Stimulated activated CD8-positive, alpha-beta memory T cell treated with anti-CD3 and anti-CD28 coated beads, Interleukin-12 subunit alpha, Interleukin-12 subunit beta, amount 100 ng/mL, for 24 hours (primary cell): ENCODE measurements around the gene BASP1.
"Not testable (repeated sequence)": the region's sequence is repeated elsewhere in the genome, so short reads cannot be mapped to it uniquely, and the experiment has no call there.

Source experiments
- DNase-seq: peaks from one replicate; pipeline ENCODE4 v3.0.0-alpha.2; 2020; ENCODE audit errors: extremely low read depth

Gene BASP1

DNA sequence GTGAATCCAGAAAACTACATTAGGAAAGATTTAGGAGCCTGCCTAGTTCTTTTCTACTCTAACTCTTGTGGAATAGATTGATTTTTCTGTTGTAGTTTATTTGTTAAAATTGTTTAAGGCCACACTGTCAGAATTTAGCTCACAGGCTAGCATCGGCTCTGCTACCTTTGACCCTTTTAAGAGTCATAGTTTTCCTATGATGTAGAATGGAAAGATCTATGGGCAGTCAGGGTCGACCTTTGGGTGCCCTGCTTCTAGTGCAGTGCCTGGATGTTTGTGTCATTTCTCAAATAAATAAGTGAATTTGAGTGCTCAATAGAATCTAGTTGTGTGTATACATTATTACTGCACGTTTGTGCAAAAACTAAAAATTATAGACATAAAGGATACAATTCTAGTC, 38.7 kb downstream of the BASP1 start:
- no peak for DNase-seq

- no peak for DNase-seq
Observed at GRCh38 chr5:17256839-17257238, 39.4 kb downstream of the BASP1 start.

GRCh38 chr5:17257705-17258273, 40.4 kb downstream of the BASP1 start:
- DNase-seq: no peak

DNA sequence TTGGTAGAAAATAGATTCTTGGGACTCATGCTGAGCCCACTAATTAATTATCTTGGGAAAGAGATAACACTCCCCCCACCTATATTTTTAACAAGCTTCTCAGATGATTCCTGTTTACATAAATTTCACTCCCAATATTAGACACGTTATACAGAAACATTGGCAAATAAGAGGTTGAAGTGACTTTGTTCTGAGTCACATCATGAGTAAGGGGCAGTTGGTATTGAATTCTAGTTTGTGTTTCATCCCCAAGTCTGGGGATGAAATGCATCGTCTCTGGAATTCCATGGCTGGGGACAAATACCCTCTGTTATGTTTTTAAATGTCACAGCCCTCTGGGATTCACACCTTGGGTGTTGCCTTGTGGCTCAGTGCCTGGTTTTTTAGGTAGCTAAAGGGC, 41.0 kb downstream of the BASP1 start:
- DNase-seq: no peak

DNA sequence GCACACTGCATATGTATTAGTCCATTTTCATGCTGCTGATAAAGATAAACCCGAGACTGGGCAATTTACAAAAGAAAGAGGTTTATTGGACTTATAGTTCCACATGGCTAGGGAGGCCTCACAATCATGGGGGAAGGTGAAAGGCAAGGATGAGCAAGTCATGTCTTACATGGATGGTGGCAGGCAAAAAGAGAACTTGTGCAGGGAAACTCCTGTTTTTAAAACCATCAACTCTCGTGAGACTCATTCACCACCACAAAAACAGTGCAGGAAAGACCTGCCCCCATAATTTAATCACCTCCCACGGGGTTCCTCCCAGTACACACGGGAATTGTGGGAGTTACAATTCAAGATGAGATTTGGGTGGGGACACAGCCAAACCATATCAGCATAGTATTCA, 41.6 kb downstream of the BASP1 start:
- DNase-seq: not testable (repeated sequence)

DNA sequence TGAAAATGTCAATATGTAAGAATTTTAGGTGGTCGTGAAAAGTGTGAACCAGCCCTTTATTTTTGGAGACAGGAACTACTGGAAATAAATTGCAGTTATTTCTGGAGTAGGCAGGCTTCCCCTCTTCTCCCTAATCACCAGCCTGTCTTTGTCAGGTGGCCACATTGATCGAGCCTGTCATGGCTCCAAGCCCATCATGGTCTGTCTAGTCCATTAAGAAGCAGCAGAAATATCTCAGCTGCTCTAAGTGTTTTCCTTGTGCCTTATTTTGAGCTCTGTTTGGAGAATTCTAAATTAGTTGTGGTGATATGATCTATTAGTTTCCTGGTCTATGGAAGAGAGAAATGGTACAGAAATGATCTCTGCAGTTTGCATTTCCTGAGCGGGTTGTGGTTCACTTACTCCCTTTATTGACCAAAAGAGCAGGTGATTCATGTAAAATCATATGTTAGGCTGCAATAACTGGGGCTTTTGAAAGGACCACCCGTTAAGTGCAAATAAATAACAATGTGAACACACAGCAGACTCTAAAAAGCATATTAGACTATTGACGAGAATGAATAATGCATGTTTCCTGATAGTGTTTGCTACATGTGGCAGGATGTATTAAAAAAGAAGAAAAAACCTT, 42.3 kb downstream of the BASP1 start:
- DNase-seq: no peak

GRCh38 chr5:17260549-17260948, 43.1 kb downstream of the BASP1 start:
- no peak for DNase-seq

DNA sequence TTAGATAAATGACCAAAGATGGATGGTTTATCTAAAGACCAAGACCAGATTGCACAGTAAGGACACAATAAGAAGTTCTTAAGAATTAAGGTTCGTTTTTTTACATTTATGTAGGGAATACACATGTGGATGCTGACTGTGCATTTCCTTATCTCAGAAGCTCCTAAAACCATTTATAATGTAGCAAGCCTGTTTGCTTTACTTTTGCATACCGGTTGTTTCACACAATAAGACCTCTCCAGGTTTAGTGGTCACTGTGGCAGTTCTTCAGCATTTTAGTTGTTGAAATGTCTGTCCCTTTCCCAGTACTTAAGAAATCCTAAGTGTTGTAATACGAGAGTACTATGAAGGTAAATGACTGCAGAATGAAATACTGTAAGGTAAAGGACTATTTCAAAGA, 43.6 kb downstream of the BASP1 start:
- no peak for DNase-seq

- DNase-seq: no peak
Observed at GRCh38 chr5:17265041-17265440, 47.6 kb downstream of the BASP1 start.

GRCh38 chr5:17267106-17267505, 49.7 kb downstream of the BASP1 start:
- DNase-seq: no peak

DNA sequence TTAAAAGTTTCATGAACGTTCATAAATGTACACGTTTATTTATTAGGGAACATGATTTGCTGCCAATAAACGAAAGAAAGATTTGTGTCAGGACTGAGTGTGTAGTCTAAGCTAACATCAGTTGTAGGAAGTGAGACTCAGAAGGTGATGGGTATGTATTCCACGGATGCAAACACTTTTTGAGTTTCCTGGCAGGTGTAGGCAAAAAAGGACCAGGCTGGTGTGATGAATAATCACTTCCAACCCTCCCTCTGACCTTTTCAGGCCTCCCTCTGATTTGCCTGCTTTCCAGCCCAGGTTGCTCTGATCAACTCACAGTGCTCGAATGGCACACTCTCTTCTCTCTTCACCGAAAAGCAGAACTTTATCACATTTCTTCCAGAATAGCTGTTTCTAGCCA, 51.8 kb downstream of the BASP1 start:
- DNase-seq: no peak

- no peak for DNase-seq
Observed at GRCh38 chr5:17272111-17272510, 54.7 kb downstream of the BASP1 start.

GRCh38 chr5:17275289-17276158, 58.1 kb downstream of the BASP1 start:
- DNase-seq: no peak

- no peak for DNase-seq
Observed at GRCh38 chr5:17276445-17276844, 59.0 kb downstream of the BASP1 start.

DNA sequence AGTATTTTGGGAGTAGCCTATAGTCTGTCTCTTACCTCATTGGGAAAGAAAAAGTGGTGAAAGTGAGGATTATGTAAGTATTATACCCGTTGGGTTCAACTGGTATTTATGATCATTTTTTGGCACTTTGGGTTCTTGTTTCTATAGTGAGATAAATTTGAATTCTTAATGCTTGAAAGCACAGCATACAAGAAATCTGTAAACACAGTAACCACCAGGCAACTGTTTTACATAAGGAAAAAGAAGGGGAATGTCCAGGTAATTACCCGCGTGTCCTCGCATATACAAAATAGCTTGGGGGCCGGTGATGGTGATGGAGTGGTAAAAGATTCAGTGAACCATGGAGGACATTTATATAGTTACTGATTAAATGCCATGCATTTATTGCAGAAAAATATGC, 60.5 kb downstream of the BASP1 start:
- no peak for DNase-seq

DNA sequence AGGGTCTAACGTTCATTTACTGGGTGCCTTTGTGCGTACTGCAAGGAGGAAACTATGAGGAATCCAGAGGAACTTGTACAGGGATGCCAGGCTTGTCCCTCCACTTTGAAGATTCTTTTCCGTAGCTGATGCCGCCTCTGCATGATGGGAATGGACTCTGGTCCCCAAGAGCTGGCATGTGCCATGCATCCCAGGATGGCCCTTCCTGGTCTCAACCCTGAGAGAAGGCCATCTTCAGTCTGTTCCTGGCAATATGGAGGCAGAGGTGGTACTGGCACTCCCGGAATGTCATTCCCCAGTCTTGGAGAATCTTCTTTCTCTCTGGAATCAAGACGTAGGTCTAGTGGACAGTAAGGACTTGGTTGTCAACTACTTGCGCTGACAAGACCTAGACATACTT, 61.5 kb downstream of the BASP1 start:
- no peak for DNase-seq

GRCh38 chr5:17279487-17279886, 62.1 kb downstream of the BASP1 start:
- DNase-seq: no peak

DNA sequence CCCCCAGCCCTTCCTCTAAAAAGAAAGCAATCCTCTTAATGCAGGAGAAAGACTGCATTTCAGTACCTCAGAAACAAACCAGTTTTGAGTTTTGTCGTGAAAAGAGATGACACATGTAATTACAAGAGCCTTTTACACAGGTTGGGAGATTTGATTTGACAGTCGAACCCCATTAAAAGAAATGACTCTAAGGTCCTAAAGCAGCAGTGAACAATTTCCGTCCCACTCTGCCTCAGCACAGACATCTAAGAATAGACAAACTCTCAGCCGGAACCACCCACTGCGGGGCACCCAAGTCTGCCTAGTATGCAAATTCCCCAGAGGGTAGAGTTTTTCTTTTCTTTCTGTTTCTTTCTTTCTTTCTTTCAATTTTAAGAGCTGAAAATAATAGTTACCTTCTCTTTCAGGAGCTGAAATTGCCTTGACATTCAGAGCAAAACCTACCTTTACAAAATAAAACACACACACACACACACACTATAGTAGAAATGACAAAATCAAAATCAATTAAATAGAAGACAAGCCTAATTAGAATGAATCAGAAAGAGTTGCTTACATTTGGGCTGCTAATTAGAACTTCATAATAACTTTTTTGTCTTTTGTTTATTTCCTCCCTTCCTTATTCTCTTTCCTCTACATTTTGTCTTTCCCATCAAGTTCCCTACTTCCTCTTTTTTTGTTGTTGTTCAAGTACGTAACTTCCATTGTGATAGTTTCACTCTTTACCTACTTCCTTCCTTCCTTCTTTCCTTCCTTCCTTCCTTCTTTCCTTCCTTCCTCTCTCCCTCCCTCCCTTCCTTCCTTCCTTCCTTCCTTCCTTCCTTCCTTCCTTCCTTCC, 65.1 kb downstream of the BASP1 start:
- DNase-seq: no peak

DNA sequence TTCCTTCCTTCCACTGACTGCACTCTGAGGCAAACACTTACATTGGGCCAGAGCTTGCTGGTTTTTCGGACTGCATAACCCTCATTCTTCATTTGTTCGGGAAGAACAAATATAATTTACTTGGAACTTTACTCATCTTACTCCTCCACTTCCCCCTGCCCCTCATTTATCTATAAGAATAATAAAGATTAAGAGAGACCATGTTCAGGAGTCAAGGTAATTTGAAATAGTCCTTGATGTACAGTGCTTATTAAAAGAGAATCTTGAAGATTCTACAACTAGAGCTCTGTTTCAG, 65.6 kb downstream of the BASP1 start:
- DNase-seq: no peak

DNA sequence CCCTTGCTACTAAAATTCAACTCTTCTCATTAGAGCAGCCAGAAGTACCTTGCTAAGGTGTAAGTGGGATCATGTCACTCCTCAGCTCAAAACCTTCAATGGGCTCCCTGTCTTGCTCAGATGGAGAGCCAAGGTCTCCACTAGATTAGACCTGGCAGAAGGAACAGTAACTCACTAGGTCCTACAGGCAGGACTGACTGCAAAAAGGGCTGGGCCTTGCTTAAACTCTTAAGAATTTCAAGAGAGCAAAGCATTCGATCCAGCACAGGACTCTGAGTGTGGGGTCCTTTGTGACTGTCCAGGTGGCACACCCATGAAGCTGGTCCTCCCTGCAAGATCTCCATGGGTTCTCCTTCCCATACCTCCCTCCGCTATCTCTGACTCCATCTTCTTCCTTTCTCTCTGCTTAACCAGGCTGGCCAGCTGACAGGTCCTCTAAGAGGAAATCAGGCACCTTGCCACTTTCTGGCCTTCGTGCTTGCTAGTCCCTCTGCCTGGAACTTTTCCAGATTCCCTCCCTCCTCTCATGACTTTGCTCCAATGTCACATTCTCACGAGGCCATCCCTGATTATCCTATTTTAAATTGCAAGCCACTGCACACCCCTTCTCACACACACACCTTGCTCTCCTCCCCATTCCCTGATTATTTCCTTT, 70.2 kb downstream of the BASP1 start:
- DNase-seq: no peak

- DNase-seq: no peak
Observed at GRCh38 chr5:17288570-17288969, 71.1 kb downstream of the BASP1 start.
